IPS-18c (cell line): Measurements from ENCODE around the gene VANGL1.
"Not testable (repeated sequence)": the region's sequence is repeated elsewhere in the genome, so short reads cannot be mapped to it uniquely, and the experiment has no call there.

Source experiments
- H3K4me3 ChIP-seq: 2 replicates; pipeline ENCODE4 v1.7.0; 2013; ENCODE audit warnings: low read depth, mild to moderate bottlenecking, low read length, moderate library complexity; ENCODE audit not compliant: insufficient read depth
- H3K9me3 ChIP-seq: one replicate; pipeline ENCODE4 v1.6.1; 2013; ENCODE audit warnings: mild to moderate bottlenecking, low read length, moderate library complexity; ENCODE audit not compliant: control insufficient read depth, insufficient read depth

VANGL1 gene

GRCh38 chr1:115641762-115642167 is at the start of gene VANGL1:
TSS of gene VANGL1 (plus strand) at chr1:115641970. CDS start at chr1:115651414, 9,444 bp downstream.
- Histone ChIP-seq H3K9me3 (peaks cover 2% of the 10 kb centered on the region), H3K4me3 (peak within 1 kb of the TSS; percentile 79)

- H3K9me3 ChIP-seq, result peaks cover 4% of the 10 kb centered on the region
- H3K4me3 ChIP-seq, result no peak overlapping the region
These were observed 49.5 kb upstream of the VANGL1 start for GRCh38 chr1:115592264-115592663.

- peaks cover 2% of the 10 kb centered on the region for H3K9me3 ChIP-seq
These were observed 48.2 kb upstream of the VANGL1 start for GRCh38 chr1:115593365-115594259.

GRCh38 chr1:115594600-115594999 is 47.2 kb upstream of the VANGL1 start:
- H3K9me3 ChIP-seq, result peaks cover 2% of the 10 kb centered on the region
- no peak overlapping the region for H3K4me3 ChIP-seq

More at GRCh38 chr1:115593365-115594259, 48.2 kb upstream of the VANGL1 start:
- no peak overlapping the region for H3K4me3 ChIP-seq

GRCh38 chr1:115595279-115596079 is 46.3 kb upstream of the VANGL1 start:
- Histone ChIP-seq H3K4me3 (no peak overlapping the region), H3K9me3 (peaks cover 2% of the 10 kb centered on the region)

- Histone ChIP-seq H3K9me3 (peaks cover 2% of the 10 kb centered on the region), H3K4me3 (no peak overlapping the region)
These were observed 45.5 kb upstream of the VANGL1 start for GRCh38 chr1:115596080-115596780.

- H3K4me3 ChIP-seq, result no peak overlapping the region
- no peaks in the 10 kb centered on the region for H3K9me3 ChIP-seq
These were observed 37.3 kb upstream of the VANGL1 start for GRCh38 chr1:115604508-115604907.

- H3K9me3 ChIP-seq, result no peaks in the 10 kb centered on the region
- no peak overlapping the region for H3K4me3 ChIP-seq
These were observed 35.5 kb upstream of the VANGL1 start for GRCh38 chr1:115606305-115606704.

GRCh38 chr1:115609021-115609420 is 32.7 kb upstream of the VANGL1 start:
- Histone ChIP-seq H3K9me3 (no peaks in the 10 kb centered on the region), H3K4me3 (no peak overlapping the region)

- peaks cover 3% of the 10 kb centered on the region for H3K9me3 ChIP-seq
These were observed 28.0 kb upstream of the VANGL1 start for GRCh38 chr1:115613767-115614166.

GRCh38 chr1:115620453-115620852 is 21.3 kb upstream of the VANGL1 start:
- Histone ChIP-seq H3K9me3 (peaks cover 3% of the 10 kb centered on the region), H3K4me3 (no peak overlapping the region)

More at GRCh38 chr1:115613767-115614166, 28.0 kb upstream of the VANGL1 start:
- no peak overlapping the region for H3K4me3 ChIP-seq

GRCh38 chr1:115620950-115621349 is 20.8 kb upstream of the VANGL1 start:
- Histone ChIP-seq H3K4me3 (no peak overlapping the region), H3K9me3 (peaks cover 3% of the 10 kb centered on the region)

GRCh38 chr1:115624859-115625258 is 16.9 kb upstream of the VANGL1 start:
- no peak overlapping the region for H3K4me3 ChIP-seq

GRCh38 chr1:115630342-115630741 is 11.4 kb upstream of the VANGL1 start:
- Histone ChIP-seq H3K4me3 (no peak overlapping the region), H3K9me3 (no peaks in the 10 kb centered on the region)

More at GRCh38 chr1:115624859-115625258, 16.9 kb upstream of the VANGL1 start:
- H3K9me3 ChIP-seq, result no peaks in the 10 kb centered on the region

GRCh38 chr1:115632251-115633026 is 9.3 kb upstream of the VANGL1 start:
- H3K9me3 ChIP-seq, result no peaks in the 10 kb centered on the region
- H3K4me3 ChIP-seq, result no peak overlapping the region

- not testable (repeated sequence) for H3K4me3 ChIP-seq, H3K9me3 ChIP-seq
These were observed 8.2 kb upstream of the VANGL1 start for GRCh38 chr1:115633606-115634005.

GRCh38 chr1:115637247-115637646 is 4.5 kb upstream of the VANGL1 start:
- H3K9me3 ChIP-seq, H3K4me3 ChIP-seq: not testable (repeated sequence)
